Epithelial cell of proximal tubule (primary cell): Measurements from ENCODE around the gene POU3F4. TPM values are rescaled to one million over a fixed set of nuclear protein-coding genes. Genes with fewer than 3 reads are reported as not detected.
A peak's percentile ranks its signal among the peaks of the same experiment; 100 is the strongest.

Source experiments
- DNase-seq: peaks from one replicate; pipeline ENCODE4 v3.0.0-alpha.2; 2011; ENCODE audit warnings: low read depth
- H3K4me3 ChIP-seq: 2 replicates; pipeline ENCODE4 v1.5.1; 2011; ENCODE audit warnings: low read depth, mild to moderate bottlenecking, low read length
- CTCF ChIP-seq: conservative IDR thresholded peaks from 2 replicates; pipeline ENCODE4 v1.5.1; 2012; ENCODE audit warnings: low read depth, mild to moderate bottlenecking, low read length
- total RNA-seq: library from RNA; depleted of rRNA; stranded (reverse); fragments of >200 nt; gene quantifications from 2 replicates; pipeline ENCODE4 v1.2.3, GENCODE V29; 2015

Gene POU3F4
- total RNA-seq: under 0.01 TPM in 1 of 2 replicates, not detected in the other

DNA sequence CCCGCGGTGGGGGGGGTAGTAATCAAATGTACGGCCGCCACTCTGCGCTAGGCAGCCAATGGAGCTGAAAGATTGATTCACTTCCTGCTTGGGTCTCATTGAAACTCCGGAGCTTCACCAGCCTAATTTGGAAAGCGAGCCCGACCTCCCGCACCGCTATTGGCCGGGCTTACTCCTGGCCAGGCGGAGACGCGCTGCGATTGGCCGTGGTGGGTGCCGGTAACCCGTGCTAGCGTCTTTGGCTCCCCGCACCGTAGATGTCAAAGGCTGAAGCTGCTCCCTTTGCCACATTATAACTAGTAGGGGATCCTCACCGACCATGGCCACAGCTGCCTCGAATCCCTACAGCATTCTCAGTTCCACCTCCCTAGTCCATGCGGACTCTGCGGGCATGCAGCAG, at the start of gene POU3F4:
TSS of gene POU3F4 (plus strand) at position 285 of the 400 bp plus-strand sequence. CDS start at position 320, 35 bp downstream.
- no peak for DNase-seq
- no peak for TF ChIP-seq CTCF
- H3K4me3 ChIP-seq: no peak within 1 kb of the TSS

GRCh38 chrX:83469551-83469950, 38.5 kb upstream of the POU3F4 start:
- TF ChIP-seq CTCF: peak; percentile 62
- no peak overlapping the region for H3K4me3 ChIP-seq
- DNase-seq: no peak

DNA sequence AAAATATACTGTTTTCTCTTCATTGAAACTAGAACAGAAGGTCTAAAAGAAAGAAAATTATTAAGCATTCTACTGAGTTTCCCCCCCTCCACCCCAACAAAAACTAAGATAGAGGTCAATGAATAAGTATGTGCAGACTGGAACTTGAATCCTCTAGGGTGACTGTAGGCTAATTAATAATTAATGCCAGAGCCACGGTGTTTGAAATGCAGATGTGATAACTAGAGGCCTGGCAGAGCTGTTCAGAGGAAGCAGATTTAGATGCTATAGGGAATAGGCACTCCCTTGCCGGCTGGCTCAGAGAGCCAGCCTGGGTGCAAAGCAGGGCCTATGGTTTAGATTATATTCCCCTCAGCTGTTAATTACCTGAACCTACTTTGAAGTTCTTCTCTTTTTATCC, 12.2 kb upstream of the POU3F4 start:
- DNase-seq: no peak
- no peak overlapping the region for H3K4me3 ChIP-seq
- no peak for TF ChIP-seq CTCF

DNA sequence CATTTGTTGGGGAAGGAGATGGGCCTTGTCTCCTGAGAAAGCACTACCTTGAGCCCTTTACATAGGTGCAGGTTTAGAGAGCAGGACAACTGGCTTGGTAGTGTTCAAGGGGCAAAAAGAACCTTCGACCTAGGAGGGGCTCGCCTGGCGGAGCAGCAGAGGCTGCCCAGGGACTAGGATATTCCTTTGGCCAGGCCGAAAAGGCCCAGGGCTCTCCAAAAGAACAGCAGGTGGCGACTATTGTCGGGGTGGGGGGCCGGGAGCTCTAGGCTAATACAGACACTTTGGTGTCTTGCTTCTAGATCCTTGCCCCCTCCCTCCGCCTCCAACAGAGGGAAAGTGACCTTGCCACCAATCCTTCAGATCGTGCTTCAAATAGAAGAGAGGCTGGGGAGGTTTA, 7.1 kb upstream of the POU3F4 start:
- TF ChIP-seq CTCF: no peak
- no peak for DNase-seq
- no peak overlapping the region for H3K4me3 ChIP-seq

- H3K4me3 ChIP-seq: no peak overlapping the region
- no peak for DNase-seq
- TF ChIP-seq CTCF: no peak
These were observed 6.6 kb upstream of the POU3F4 start for GRCh38 chrX:83501530-83501929.

DNA sequence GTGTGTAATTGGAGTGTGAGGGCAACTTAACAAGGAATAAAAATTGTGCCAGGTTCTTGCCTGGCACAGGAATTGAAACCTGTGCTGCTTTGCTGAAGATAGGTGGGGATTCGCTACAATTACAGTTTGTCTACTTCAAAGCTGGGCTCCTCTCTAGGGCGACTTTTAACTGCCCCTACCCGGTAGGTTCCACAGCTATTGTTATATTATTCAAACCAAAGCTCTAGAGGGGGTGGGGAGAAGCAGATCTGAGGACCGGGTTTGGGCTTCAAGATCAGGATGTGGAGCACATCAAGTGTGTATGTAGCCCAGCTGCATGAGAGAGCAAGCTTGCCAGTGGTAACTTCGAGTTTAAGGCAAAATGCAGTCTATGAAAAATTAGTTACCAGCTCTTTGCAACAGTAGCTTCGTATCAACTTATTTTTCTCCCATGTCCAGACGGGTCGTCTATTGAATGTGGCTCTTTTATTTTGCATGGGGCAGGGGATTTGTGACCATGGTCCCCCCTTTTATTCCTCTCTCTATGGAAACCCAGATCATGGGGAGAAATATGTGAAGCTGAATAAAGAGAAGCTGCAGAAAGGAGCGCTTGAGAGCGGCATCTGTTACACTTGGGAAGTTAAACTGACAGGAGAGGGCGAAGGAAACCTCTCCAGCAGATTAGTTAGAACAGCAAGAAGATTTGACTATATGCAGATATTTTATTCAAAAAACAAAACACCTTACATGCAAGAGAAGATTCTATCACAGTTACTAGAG, 3.2 kb upstream of the POU3F4 start:
- TF ChIP-seq CTCF: no peak
- DNase-seq: no peak
- no peak overlapping the region for H3K4me3 ChIP-seq
